ENCODE results near the gene GDPD5.

The GDPD5 gene

DNA sequence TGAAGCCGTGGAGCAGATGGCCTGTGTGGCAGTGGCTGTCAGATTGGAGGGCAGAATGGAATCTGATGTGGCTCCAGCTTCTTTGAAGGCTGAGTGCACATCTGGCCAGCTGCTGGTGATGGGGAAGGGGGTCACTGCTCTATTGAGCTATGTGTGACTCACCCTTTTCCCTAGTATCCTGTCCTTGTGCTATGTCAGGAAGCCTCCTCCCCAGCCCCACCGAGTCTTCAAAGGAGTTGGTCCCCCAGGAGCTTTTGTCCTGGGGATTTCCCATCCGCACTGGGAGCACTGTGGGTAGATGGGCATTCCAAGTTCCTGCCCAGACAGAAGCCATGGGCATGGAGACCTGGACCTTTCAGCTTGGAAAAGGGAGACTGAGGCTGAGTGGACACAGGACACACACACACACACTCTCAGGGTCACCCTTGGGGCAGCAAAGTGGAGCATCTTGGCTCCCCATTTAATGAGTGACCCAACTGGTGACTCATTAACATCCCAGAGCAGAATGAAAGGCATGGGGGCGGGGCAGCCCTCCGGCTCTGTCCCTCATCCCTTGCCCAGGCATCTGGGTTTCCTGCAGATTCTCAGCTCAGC is 39.6 kb upstream of the GDPD5 start:
- Histone ChIP-seq H3K27me3 (ENCODE audit: insufficient read depth, low read length) (no peaks in the 10 kb centered on the region), H3K4me3 (ENCODE audit: low read length) (peak overlapping the region; percentile 11; the same call in 1 of the 2 replicates), H3K27ac (ENCODE audit: low read depth, low read length) (peak overlapping the region; percentile 99; the same call in 1 of the 2 replicates), H3K4me1 (ENCODE audit: insufficient read depth, low read length) (peaks cover 33% of the 10 kb centered on the region), H3K9me3 (ENCODE audit: insufficient read depth, low read depth, low read length) (no peaks in the 10 kb centered on the region), H3K9ac (ENCODE audit: low read depth, low read length) (no peak overlapping the region), H3K36me3 (ENCODE audit: insufficient read depth, low read length) (peaks cover 59% of the 10 kb centered on the region)
- WGBS: 52% methylated on average over 5 of the region's 5 CpGs

DNA sequence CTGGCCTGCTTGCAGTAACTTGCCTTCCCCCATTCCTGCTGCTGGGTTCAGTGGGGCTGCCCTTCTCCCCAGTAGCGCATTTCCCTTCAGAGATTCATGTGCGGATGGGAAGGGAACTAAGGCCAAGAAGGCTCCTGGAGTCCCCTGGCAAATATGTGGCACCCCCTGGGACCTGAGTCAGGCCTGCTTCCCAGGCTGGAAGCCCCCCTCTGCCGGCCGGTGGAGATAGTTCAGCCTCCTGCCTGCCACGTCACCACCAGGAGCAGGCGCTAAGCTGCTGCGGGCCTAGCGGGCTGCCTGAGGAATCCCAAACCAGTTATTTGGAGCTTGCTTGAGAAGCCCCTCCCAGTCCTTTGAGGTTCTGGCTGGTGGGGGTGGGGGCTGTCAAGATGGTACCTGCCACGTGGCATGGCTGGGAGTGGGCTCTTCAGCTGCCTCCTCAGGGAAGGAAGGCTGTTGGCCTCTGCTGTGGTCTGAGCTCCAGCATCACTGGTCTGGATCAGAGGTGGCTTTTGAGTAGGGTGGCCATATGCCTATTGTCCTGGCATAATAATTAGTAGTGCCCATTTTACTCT is 38.3 kb upstream of the GDPD5 start:
- Histone ChIP-seq H3K4me3 (ENCODE audit: low read length) (peak overlapping the region; percentile 92), H3K9me3 (ENCODE audit: insufficient read depth, low read depth, low read length) (no peaks in the 10 kb centered on the region)

GRCh38 chr11:75563501-75563977 is 37.8 kb upstream of the GDPD5 start:
- no peaks in the 10 kb centered on the region for H3K9me3 ChIP-seq (ENCODE audit: insufficient read depth, low read depth, low read length)
- H3K27me3 ChIP-seq (ENCODE audit: insufficient read depth, low read length): no peaks in the 10 kb centered on the region
- peak overlapping the region; percentile 99 for H3K27ac ChIP-seq (ENCODE audit: low read depth, low read length)
- H3K4me1 ChIP-seq (ENCODE audit: insufficient read depth, low read length): peaks cover 49% of the 10 kb centered on the region
- H3K36me3 ChIP-seq (ENCODE audit: insufficient read depth, low read length): peaks cover 42% of the 10 kb centered on the region
- peak overlapping the region; percentile 92 for H3K4me3 ChIP-seq (ENCODE audit: low read length)
- 2% methylated on average over 5 of the region's 5 CpGs for WGBS
- peak overlapping the region; percentile 99 for H3K9ac ChIP-seq (ENCODE audit: low read depth, low read length)

More for the DNA sequence above, 38.3 kb upstream of the GDPD5 start:
- peaks cover 44% of the 10 kb centered on the region for H3K4me1 ChIP-seq (ENCODE audit: insufficient read depth, low read length)
- H3K27me3 ChIP-seq (ENCODE audit: insufficient read depth, low read length): no peaks in the 10 kb centered on the region
- H3K36me3 ChIP-seq (ENCODE audit: insufficient read depth, low read length): peaks cover 48% of the 10 kb centered on the region
- H3K9ac ChIP-seq (ENCODE audit: low read depth, low read length): peak overlapping the region; percentile 99
- WGBS: 5% methylated on average over 9 of the region's 9 CpGs
- peak overlapping the region; percentile 99 for H3K27ac ChIP-seq (ENCODE audit: low read depth, low read length)

- Histone ChIP-seq H3K4me1 (ENCODE audit: insufficient read depth, low read length) (peaks cover 55% of the 10 kb centered on the region), H3K4me3 (ENCODE audit: low read length) (peak overlapping the region; percentile 92), H3K9ac (ENCODE audit: low read depth, low read length) (peak overlapping the region; percentile 99), H3K27ac (ENCODE audit: low read depth, low read length) (peak overlapping the region; percentile 99), H3K27me3 (ENCODE audit: insufficient read depth, low read length) (no peaks in the 10 kb centered on the region), H3K9me3 (ENCODE audit: insufficient read depth, low read depth, low read length) (no peaks in the 10 kb centered on the region), H3K36me3 (ENCODE audit: insufficient read depth, low read length) (peaks cover 37% of the 10 kb centered on the region)
- under 1% methylated on average over 16 of the region's 16 CpGs for WGBS
Observed at GRCh38 chr11:75562836-75563484, 37.2 kb upstream of the GDPD5 start.

- peak within 1 kb of the TSS; percentile 99 for H3K9ac ChIP-seq (ENCODE audit: low read depth, low read length)
- WGBS: under 1% methylated on average over 51 of the region's 51 CpGs
- peak within 1 kb of the TSS; percentile 99 for H3K27ac ChIP-seq (ENCODE audit: low read depth, low read length)
- H3K36me3 ChIP-seq (ENCODE audit: insufficient read depth, low read length): peaks cover 29% of the 10 kb centered on the region
- peaks cover 62% of the 10 kb centered on the region for H3K4me1 ChIP-seq (ENCODE audit: insufficient read depth, low read length)
- H3K4me3 ChIP-seq (ENCODE audit: low read length): peak within 1 kb of the TSS; percentile 92
- no peaks in the 10 kb centered on the region for H3K27me3 ChIP-seq (ENCODE audit: insufficient read depth, low read length)
- H3K9me3 ChIP-seq (ENCODE audit: insufficient read depth, low read depth, low read length): no peaks in the 10 kb centered on the region
Observed at GRCh38 chr11:75562048-75562835, 36.5 kb upstream of the GDPD5 start, which contains the start of gene SERPINH1. Gene SERPINH1 (plus strand): TSS chr11:75562253. CDS start chr11:75566350, 4,097 bp downstream.

- no peaks in the 10 kb centered on the region for H3K9me3 ChIP-seq (ENCODE audit: insufficient read depth, low read depth, low read length)
- H3K27me3 ChIP-seq (ENCODE audit: insufficient read depth, low read length): no peaks in the 10 kb centered on the region
- peak overlapping the region; percentile 99 for H3K27ac ChIP-seq (ENCODE audit: low read depth, low read length)
- H3K4me1 ChIP-seq (ENCODE audit: insufficient read depth, low read length): peaks cover 65% of the 10 kb centered on the region
- H3K9ac ChIP-seq (ENCODE audit: low read depth, low read length): peak overlapping the region; percentile 99
- 8% methylated on average over 21 of the region's 21 CpGs for WGBS
- peaks cover 22% of the 10 kb centered on the region for H3K36me3 ChIP-seq (ENCODE audit: insufficient read depth, low read length)
- H3K4me3 ChIP-seq (ENCODE audit: low read length): peak overlapping the region; percentile 92
Observed at GRCh38 chr11:75561426-75562047, 35.8 kb upstream of the GDPD5 start.

- Histone ChIP-seq H3K9ac (ENCODE audit: low read depth, low read length) (no peak overlapping the region), H3K27me3 (ENCODE audit: insufficient read depth, low read length) (no peaks in the 10 kb centered on the region), H3K4me1 (ENCODE audit: insufficient read depth, low read length) (peaks cover 62% of the 10 kb centered on the region), H3K9me3 (ENCODE audit: insufficient read depth, low read depth, low read length) (no peaks in the 10 kb centered on the region), H3K36me3 (ENCODE audit: insufficient read depth, low read length) (peaks cover 13% of the 10 kb centered on the region), H3K4me3 (ENCODE audit: low read length) (no peak overlapping the region), H3K27ac (ENCODE audit: low read depth, low read length) (peak overlapping the region; percentile 26; the same call in 1 of the 2 replicates)
- 83% methylated on average over 1 of the region's 1 CpG for WGBS
Observed at GRCh38 chr11:75560644-75561043, 34.9 kb upstream of the GDPD5 start.

- H3K9ac ChIP-seq (ENCODE audit: low read depth, low read length): peak overlapping the region; percentile 38
- H3K36me3 ChIP-seq (ENCODE audit: insufficient read depth, low read length): peaks cover 5% of the 10 kb centered on the region
- 41% methylated on average over 8 of the region's 8 CpGs for WGBS
- no peaks in the 10 kb centered on the region for H3K27me3 ChIP-seq (ENCODE audit: insufficient read depth, low read length)
- peaks cover 50% of the 10 kb centered on the region for H3K4me1 ChIP-seq (ENCODE audit: insufficient read depth, low read length)
- peak overlapping the region; percentile 70 for H3K27ac ChIP-seq (ENCODE audit: low read depth, low read length)
- no peak overlapping the region for H3K4me3 ChIP-seq (ENCODE audit: low read length)
- H3K9me3 ChIP-seq (ENCODE audit: insufficient read depth, low read depth, low read length): no peaks in the 10 kb centered on the region
Observed at GRCh38 chr11:75558939-75559843, 33.5 kb upstream of the GDPD5 start.

- no peaks in the 10 kb centered on the region for H3K27me3 ChIP-seq (ENCODE audit: insufficient read depth, low read length)
- WGBS: 84% methylated on average over 16 of the region's 17 CpGs
- peak overlapping the region; percentile 12; the same call in 1 of the 2 replicates for H3K27ac ChIP-seq (ENCODE audit: low read depth, low read length)
- H3K9ac ChIP-seq (ENCODE audit: low read depth, low read length): no peak overlapping the region
- no peak overlapping the region for H3K4me3 ChIP-seq (ENCODE audit: low read length)
- no peaks in the 10 kb centered on the region for H3K36me3 ChIP-seq (ENCODE audit: insufficient read depth, low read length)
- H3K9me3 ChIP-seq (ENCODE audit: insufficient read depth, low read depth, low read length): no peaks in the 10 kb centered on the region
- H3K4me1 ChIP-seq (ENCODE audit: insufficient read depth, low read length): peaks cover 46% of the 10 kb centered on the region
Observed at GRCh38 chr11:75557666-75558494, 32.1 kb upstream of the GDPD5 start.
